HTR-8/SVneo (cell line): ENCODE measurements around the gene IGSF9.

Experiments
- DNase-seq: peaks from one replicate; pipeline ENCODE4 v3.0.0; 2011; ENCODE audit warnings: low spot score, mixed read lengths; ENCODE audit not compliant: insufficient read length
- FAIRE-seq: peaks from 2 replicates; lab custom pipeline; 2011; peaks lifted over from hg19 to GRCh38; lab: Jason Lieb, UNC

IGSF9 gene

GRCh38 chr1:159922511-159923202 lies 22.8 kb downstream of the IGSF9 start:
- FAIRE-seq (no peak), DNase-seq (no peak)

DNA sequence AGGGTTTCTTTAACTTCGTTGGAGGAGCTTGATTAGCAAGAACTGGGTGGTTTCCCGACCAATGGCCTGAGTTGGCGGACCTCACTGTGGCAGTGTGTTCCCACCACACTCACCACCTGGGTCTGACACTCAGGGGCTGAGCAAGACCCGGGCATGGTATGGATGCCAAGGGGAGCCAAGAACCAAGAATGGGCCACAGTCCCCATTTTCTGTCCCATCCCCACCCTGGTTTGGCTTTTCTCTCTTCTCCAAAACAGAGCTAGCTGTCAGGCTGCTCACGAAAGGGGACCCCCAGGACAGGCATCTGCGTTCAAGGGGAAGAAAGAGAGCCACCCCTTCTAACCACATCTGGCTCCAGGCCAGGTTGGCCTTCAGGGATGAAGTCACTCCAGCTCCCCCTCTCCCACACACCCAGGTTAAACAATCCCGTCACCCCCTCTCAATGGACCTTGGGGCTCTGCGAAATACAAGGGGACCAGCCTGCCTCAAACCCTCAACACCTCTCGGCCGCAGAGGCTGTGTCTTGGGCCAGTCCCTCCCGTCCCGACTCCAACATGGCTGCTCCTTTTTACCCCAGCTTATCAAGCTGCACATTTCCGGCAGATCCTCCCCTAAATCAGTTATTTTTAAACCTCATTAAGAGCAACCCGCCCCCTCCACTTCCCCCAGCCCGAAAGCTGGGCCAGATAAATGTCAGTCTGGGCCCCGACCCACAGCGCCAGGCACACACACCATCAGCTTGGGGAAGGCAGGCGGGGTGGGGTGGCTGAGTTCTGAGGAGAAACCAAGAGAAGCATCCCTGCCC lies 23.5 kb downstream of the IGSF9 start:
- DNase-seq (no peak), FAIRE-seq (no peak)

- DNase-seq (no peak), FAIRE-seq (no peak)
These were observed 24.2 kb downstream of the IGSF9 start for GRCh38 chr1:159921251-159921650.

DNA sequence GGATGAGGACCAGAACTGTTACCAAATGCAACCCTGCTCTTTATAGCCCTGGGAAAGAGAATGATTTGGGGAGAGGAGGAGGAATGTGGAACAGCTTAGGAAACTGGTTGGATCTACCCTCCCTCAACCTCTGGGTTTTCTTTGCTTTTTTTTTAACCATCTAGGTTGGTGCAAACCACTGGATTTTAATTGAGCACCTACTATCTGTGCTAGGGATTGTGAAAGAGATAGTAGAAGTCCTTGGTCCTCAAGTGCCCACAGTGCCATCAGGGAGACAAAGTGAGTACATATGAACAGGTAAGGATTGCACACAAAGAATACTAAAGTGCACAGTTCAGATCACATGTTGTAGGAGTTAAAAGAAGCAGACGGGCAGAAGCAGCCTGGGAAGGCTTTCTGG lies 24.8 kb downstream of the IGSF9 start:
- DNase-seq: no peak
- no peak for FAIRE-seq

GRCh38 chr1:159920202-159920601 lies 25.2 kb downstream of the IGSF9 start:
- FAIRE-seq: no peak
- no peak for DNase-seq

DNA sequence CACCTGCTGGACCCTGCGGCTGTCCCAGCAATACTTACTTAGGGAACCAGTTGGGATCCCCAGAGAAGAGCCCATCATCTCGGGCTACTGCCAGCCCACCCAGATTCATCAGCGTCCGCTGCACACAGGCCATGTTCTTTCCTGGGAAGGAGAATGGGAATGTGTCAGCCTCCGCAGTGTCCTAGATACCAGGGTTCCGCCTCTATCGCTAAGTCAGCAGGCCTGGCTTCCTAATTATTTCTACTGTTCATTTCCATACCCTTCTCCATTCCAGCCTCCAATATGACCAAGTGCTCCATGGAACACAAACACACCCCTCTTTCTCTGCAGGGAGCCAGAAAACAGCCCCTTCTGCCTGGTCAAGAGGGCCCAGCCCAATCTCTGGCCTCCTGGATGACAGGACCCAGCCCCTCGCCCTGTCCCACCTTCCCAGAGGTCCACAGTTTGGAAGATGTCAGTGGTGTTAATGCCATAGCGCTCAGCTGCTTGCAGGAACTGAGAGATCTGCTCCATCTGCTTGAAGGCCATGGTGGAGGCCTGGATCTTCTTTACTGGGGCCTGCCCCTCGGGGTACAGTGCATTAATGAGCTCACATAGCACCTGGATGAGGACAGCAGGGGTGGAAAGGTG lies 26.1 kb downstream of the IGSF9 start:
- DNase-seq (no peak), FAIRE-seq (no peak)

- FAIRE-seq (no peak), DNase-seq (no peak)
These were observed 26.8 kb downstream of the IGSF9 start for GRCh38 chr1:159918352-159919200.

DNA sequence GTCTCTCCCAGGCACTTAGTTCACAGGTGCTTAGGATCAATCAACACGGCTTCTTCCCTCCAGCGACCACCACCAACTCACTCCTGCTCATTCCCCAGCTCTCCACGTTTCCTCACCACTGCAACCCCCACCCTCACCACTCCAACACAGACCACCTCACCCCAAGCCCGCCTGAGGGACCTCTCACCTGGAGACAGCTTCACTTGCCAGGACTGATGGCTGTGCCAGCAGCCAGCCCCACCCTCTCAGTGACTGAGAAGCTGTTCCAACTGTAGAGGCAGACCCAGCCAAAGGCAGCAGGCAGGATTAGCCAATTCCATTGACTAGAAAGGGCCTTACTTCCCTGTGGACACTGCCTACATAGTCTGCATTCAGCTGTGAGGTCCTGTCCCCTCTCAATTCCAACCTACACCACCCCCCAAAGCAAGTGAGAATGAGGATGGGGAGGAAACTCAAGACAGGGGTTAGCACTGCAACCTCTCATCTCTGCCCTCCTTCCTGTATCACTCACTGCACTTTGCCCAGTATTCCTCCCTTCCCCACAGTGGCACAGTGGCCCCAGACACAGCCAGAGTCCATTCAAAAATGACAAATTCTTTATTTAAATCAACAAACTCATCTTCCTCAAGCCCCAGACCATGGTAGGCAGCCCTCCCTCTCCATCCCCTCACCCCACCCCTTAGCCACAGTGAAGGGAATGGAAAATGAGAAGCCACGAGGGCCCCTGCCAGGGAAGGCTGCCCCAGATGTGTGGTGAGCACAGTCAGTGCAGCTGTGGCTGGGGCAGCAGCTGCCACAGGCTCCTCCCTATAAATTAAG lies 27.7 kb downstream of the IGSF9 start:
- DNase-seq (no peak), FAIRE-seq (no peak)

- FAIRE-seq: peak; percentile 65
These were observed 29.0 kb downstream of the IGSF9 start for GRCh38 chr1:159916242-159917051.

GRCh38 chr1:159915571-159916241 lies 29.7 kb downstream of the IGSF9 start:
- FAIRE-seq: no peak

More at GRCh38 chr1:159916242-159917051, 29.0 kb downstream of the IGSF9 start:
- DNase-seq: peak; percentile 72

DNA sequence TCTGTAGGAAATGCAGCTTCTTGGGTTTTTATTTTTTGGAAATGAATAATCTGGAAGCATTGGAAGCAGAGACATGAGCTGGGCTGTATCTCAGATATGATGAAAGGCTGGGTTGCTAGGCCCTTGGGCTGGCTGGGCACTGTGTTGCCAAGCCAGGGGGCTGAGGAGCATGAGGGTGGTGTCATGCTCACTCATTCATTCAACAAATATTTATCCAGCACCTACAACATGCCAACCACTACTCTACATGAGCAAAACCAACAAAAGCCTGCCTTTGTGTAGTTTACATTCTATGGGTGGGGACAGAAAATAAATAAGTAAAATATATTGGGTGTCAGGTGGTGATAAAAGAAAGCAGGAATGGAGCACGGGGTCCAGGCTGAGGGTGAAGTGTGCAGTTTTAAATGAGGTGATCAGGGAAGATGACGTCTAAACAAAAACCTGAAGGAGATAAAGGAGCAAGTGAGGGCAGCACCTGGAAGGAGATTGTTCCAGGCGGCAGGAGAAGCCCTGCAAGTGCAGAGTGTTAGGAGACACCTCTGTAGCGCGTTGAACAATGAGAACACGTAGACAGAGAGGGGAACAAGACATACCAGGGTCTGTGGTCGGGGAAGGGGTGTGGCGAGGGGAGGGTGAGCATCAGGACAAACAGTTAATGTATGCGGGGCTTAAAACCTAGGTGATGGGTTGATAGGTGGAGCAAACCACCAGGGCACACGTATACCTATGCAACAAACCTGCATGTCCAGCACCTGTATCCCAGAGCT lies 31.0 kb downstream of the IGSF9 start:
- FAIRE-seq: no peak
- no peak for DNase-seq

More at GRCh38 chr1:159915571-159916241, 29.7 kb downstream of the IGSF9 start:
- no peak for DNase-seq

DNA sequence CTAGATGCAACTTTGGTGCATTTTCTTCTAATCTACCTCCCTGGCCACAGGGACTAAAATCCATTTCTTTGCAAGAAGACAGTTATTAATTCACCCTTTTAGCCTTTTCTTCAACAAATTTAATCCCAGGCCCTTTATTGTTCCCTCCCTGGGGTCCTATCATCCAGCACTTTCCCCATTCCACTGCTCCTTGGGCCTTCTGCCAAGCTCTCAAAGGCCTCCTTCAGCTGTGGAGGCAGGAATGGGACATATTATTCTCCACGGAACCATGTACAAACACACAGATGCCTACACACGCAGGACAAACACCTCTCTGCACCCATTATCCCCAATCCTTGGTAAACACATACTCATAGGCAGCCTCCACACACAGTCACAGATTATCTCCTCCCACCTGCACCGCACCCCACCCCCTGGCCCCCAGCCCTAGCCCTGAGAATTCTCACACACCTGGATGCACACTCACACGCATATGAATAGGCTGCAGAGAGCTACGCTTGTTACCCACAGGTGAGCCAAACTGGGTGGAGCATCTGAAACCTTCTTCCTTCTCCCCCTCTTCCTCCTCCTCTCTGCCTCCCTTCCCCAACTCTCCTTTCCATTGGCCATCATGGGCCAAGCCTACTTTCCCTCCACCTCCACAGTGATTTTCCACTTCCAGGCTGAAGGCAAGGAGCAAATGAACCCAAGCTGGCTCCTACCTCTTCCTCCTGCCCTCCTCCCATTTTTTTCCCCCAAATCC lies 31.8 kb downstream of the IGSF9 start:
- DNase-seq: no peak
- no peak for FAIRE-seq

GRCh38 chr1:159911326-159912070 lies 33.9 kb downstream of the IGSF9 start:
- no peak for FAIRE-seq
- no peak for DNase-seq

DNA sequence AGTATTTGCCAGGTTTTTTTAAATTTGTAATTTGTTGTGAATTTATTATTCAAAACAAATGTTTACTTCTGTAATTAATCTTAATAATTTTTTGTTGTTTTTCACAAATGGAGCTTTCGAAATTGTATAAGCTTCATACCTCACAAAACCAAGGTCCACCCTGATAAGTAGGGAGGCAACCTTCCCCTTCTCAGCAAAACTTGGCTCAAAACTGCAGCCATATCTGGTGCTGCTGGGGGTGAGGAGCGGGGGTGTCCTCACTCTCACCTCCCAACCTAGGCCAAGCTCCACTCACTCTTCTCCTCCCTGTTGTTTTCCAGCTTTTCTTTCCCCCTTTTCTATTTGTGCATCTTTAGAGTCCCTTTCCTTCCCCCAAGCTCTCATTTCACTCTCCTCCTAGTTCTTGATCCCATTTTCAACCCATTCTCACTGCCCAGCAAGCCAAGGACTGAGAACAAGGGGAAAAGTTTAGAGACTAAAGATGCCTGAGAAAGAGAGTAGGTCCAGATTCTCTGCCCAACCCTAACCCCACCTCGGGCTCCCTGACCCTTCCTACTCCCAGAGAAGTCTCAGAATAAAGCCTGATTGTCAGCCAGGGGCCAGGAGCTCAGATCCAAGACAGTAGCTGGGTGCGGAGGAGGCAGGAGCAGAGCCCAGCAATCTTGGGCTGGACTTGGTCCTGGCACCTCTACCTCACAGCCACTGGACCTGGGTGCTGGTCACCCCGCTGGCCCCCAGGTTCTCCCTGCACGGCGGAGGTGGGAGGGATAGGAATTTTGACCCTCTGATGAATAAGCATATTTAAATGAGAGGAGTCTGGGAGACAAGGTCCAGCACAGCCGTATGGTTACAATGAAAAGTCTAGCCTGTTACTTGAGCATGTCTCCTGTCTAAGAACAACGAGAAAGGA lies 37.1 kb downstream of the IGSF9 start:
- FAIRE-seq: no peak

GRCh38 chr1:159906960-159907359 lies 38.5 kb downstream of the IGSF9 start:
- DNase-seq (no peak), FAIRE-seq (no peak)

More for the DNA sequence above, 37.1 kb downstream of the IGSF9 start:
- no peak for DNase-seq
